T-helper 9 cell (primary cell): ENCODE results near the gene UBE2V1.
A peak's percentile ranks its signal among the peaks of the same experiment; 100 is the strongest.
"Not testable (repeated sequence)": the region's sequence is repeated elsewhere in the genome, so short reads cannot be mapped to it uniquely, and the experiment has no call there.

ENCODE experiments used
- DNase-seq: peaks from one replicate; pipeline ENCODE4 v3.0.0-alpha.2; 2020
- total RNA-seq, 2 donors: gene quantifications; one replicate each; lab custom pipeline; 2026; lab: John Stamatoyannopoulos, UW

The UBE2V1 gene
- total RNA-seq = 7.2 to 14.5 reads per million in 2 donors

DNA sequence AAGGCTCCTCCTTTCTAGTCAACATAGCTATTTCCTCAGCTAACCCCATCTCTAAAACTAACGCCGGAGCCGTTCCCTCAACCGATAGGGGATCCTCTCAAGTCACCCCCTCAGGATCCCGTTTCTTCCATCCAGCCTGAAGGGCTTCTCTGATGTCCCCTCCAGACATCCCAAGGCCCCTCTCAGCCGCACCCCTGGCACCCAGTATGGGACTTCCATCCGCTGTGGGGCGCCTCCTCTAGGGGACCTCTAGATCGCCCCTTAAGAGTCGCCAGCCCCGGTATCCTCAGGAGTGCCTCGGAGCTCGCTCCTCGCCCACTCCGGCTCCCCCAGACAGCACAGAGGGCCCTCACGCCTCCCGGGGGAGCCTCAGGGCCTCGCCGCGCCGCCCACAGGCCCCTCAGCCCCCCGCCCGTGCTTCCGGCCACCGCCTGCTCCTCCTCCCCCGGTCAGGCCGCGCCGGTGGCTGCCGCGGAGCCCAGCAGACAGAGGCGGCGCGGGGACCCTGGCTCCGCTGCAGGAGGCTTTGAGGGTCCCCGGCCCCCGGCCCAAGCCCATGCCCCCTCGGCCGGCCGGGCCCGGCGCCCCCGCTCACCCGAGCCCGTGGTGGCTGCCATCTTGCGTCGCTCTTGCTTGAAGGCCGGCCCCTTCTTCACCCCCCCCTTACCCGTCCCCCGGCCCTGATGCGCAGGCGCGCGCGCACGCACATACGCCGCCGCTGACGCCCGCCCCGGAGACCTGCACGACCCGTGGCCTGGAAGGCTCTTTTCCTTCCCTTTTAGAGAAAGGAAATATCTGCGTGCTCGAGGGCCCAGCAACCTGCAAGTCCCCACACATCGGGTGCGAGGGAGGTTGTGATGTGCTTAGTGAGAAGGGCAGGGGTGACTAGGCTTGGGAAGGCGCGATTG lies at the start of gene UBE2V1:
TSS of gene UBE2V1 (minus strand) at position 639 of the 908 bp plus-strand sequence. CDS start at position 617, 22 bp downstream.
- DNase-seq = peak; percentile 82

DNA sequence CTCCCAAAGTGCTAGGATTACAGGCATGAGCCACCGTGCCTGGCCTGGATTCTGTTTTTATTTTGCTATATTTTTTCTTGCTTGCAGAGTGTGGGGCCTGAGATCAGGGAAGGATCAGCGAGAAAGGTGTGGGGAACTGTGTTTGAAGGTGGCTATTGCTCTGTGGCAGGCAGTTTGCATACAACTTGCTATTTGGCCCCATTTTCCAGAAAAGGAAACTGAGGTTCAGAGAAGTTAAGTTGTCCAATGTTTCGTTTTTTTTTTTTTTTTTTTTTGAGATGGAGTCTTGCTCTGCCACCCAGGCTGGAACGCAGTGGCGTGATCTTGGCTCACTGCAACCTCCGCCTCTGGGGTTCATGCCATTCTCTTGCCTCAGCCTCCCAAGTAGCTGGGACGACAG lies 48.5 kb upstream of the UBE2V1 start:
- DNase-seq = not testable (repeated sequence)

DNA sequence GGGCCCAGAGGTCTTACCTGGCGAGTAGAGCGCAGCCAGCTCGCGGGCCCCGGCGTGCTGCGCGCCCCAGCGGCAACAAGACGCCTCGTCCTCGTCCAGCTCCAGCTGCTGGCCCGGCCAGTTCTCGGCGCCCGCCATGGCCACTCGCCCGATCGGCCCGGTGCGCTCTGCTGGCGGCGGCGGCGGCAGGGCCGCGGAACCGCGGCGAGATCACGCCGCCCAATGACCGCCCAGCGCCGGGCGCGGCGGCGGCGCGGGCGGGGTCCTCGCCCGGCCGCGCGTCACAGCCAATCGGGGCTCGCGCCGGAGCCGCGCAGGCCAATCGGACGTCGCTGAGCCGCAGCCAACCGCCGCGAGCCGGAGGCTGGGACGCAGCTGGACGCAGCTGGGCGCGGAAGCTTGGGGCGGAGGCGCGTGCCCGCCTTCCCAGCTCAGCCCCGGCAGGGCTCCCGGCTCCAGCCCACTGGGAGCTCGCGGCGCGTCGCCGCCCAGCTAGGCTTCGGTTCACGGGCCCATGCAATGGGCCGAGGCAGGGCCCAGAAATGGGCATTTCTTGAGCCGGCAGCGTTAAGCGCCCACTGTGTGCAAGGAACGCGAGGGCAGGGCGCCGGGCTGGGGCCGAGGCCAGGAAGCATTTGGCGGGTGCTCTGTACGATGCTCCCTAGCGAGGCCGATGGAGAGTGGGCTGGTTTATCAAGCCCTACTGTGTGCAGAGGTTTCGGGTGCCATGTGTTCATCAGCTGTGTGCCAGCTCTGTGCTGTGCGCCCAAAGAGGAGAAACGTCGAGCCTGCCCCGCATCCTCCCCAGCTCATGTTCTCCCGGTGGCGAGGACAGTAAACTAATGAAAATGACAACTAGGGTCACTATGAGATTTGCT lies 40.8 kb upstream of the UBE2V1 start, which contains the start of gene PEDS1:
TSS of gene PEDS1 (minus strand) at position 224 of the 878 bp plus-strand sequence. CDS start at position 138, 86 bp downstream.
- peak; percentile 72 for DNase-seq

DNA sequence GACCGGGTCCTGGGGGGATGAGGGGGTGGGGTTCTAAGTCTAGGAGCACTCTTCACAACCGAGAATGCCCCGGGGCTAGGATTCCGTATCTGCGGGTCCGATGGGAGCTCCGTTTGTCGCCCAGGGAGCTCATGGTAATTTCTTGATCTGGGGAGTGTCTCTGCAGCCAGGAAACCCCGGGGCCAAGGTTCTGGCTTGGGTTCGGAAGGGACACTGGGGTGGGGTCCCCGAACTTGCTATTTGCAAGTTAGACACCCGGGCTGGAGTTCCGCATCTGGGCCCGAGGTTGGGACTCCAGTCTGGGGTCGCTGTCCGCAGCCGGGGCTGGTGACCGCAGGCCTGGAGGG lies 40.2 kb upstream of the UBE2V1 start:
- DNase-seq = no peak

DNA sequence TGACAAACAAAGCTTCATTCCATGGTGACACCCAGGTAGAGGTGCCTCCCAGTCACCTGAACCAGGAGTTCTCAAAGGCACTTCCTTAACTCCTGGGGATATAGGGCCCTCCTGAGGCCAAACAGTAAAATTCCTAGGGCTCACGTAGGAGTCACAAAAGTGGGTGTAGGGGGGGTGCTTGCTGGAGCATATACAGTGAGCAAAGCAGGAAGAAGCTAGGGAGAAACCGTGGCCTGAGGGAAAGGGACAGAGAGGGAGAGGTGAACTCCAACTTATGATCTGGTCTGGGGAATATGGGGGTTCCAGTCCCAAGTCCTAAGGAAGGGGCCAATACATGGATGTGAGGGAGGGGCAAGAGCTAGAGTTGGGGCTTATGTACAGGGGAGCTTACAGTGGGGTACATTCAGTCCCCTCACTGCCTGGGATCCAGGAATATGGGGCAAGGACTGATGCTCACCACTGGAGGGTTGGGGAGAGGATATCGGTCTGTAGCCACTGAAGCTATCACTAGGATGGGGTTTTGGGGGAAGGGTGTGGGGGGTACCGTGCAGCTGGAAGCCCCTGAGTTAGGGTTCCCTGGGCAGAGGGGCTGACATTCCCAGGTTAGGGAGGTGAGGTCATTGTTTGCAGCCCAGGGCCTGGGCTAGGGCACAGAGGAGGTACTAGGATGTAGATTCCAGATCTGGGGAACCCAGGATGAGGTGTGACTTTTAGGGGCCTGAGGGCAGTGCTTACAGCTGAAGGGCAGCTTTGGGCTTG lies 39.6 kb upstream of the UBE2V1 start:
- no peak for DNase-seq

DNA sequence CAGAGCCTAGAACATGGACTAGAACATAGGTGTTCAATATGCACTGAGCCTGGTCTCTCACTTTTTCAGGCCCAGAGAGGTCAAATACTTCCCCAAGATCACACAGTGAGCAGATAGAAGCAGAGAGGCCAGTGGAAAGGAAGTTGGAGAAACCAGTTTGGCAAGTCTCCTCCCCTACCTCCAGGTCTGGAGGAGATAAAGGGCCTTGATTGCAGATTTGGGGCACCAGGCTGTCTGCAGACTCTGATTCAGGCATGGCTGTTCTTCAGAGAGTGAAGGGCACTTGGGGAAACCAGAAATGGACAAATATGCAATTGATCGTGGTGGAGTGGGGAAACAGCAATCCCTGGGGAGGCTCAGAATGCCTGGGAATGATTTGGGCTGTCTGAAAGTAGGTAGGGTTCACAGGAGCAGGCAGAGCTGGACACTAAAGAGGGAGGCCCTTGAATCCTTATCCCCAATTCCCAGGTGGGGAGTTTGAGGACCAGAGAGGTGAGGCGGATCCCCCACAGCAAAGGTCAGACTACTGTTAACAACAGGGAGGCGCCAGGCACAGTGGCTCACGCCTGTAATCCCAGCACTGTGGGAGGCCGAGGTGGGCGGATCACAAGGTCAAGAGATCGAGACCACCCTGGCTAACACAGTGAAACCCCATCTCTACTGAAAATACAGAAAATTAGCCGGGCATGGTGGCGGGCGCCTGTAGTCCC lies 38.2 kb upstream of the UBE2V1 start:
- no peak for DNase-seq

DNA sequence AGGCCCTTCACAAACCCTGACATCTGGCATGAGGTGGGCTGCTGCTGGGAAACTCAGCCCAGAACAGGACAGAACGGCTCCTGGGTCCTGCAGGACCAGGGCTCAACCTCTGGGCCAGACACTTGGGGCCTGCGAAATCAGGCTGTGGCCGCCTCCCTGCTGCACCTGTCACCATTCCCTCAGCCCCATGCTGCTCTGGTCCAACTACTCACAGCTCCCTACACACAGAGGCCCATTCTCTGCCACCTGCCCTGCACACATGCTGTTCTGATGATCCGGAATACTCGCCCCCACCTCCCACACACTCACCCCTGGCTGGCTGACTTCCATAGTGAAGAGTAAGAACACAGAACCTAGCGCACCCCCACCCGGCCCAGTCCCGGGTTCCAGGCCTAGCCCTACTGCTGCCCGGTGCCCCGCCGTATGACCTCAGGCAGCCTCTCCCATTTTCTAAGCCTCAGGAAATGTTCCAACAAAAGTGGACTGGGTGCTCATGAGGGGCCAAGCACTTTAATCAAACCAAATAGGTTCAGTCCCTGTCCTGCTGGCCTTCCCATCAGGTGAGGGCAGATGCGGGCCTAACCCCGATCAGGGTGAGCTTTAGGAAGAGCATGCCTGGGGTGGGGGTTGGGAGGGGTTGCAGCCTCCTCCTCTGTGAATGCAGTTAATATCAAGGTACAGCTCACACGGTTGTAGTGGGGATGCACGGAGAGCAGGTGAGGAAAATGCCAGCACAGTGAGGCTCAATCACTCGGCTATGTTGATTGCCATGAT lies 36.7 kb upstream of the UBE2V1 start:
- no peak for DNase-seq

DNA sequence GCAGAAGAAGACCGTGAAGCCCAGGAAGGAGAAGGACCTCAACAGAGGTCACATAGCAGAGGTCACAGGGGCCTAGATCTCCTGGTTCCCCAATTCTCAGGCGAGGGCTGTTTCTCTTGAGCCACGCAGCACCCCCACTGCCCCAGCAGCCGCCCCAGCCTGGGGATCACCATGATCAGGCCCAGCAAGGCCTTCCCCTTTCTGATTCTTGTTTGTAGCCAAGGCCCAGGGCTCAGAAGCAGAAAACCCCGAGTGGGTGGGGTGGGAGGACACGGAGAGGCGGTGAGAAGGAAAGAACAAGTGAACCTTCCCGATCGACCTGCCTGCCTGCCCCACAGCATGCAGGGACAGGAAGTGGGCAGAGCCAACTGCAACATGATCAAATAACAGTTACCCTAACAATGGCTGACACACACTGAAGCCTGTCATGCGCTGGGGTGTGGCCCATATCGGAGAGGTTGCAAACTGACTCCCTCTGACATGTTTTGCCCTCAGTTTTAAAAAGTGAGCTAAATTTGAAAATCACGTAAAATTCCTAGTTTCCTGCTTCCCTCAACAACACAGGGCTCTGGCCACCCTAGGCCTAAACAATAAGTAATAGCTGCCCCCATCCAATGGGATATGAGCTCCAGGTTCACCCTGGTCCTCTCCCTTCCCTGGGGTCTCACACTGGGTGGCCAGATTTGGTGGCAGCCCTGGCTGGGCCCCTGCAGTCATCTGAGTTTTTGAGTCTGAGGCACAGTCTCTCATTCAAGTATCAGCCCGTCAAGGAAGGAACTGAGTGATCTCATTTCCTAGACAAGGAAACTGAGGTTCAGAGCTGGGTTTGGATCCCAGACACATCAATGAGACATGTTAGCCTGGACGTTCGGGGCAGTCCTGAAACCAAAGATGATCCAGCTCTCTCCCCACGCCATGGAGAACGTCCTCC lies 34.0 kb upstream of the UBE2V1 start:
- DNase-seq = peak; percentile 57

DNA sequence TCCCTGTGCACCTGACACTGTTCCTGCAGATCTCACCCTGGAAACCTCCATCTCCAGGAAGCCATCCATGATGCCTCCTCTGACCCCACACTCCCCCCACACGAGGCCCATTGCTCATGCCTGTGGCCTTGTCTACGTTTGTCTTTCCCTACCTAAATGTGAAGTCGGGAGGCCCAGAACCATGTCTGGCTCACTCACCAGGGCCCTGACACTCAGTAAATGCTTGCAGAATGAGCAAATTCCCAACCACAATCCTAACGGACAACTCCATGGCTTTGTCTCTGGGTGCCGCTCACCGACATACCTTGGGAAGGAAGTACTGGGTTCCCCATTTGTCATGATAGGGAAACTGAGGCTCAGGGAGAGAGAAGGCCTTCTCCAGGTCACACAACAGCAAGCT lies 33.3 kb upstream of the UBE2V1 start:
- no peak for DNase-seq

DNA sequence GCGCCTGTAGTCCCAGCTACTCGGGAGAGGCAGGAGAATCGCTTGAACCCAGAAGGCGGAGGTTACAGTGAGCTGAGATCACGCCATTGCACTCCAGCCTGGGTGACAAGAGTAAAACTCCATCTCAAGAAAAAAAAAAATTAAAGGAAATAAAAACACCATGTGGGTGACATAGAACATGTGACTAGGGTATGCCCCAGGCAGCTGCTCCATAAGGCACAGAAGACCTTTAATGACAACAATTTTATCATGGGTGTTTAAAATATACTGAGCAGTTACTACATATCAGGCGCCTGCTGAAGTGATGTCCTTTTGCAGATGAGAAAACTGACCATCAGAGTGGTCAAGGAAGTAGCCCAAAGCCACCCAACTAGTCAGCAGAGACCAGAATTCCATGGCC lies 32.6 kb upstream of the UBE2V1 start:
- DNase-seq = no peak

DNA sequence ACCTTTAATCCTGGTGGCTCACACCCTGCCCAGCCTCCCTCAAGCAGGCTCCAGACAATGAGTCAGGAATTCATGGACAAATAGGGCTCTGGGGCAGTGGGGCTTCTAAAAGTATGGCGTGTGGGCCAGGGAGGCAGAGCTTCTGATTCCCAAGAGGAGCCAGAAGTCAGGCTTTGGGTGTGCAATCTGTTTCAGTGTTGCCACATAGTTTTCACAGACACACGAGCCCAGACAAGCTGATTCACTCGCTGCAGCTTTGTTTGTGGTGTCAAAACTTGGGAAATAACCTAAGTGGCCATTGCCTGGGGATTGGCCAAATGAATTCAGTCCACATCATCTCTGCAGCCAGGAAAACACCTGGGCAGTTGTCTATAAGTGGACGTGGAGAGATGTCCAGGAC lies 31.4 kb upstream of the UBE2V1 start:
- DNase-seq = no peak

DNA sequence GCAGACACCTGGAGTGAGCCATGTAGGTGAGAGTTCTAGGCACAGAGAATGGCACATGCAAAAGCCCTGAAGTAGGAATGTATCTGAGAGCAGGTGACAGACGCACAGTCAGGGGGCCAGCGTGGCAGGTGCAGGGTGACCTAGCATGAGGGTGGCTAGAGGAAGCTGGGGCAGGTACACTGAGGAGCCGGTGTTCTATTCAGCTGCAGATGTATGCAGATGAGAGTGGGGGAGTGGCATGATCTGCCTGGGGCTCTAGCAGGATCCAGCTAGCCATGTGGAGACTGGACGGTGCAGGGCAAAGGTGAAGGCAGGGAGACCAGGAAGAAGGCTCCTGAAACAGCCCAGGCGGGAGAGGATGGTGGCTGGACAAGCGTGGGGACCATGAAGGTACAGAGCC lies 29.9 kb upstream of the UBE2V1 start:
- DNase-seq = no peak

DNA sequence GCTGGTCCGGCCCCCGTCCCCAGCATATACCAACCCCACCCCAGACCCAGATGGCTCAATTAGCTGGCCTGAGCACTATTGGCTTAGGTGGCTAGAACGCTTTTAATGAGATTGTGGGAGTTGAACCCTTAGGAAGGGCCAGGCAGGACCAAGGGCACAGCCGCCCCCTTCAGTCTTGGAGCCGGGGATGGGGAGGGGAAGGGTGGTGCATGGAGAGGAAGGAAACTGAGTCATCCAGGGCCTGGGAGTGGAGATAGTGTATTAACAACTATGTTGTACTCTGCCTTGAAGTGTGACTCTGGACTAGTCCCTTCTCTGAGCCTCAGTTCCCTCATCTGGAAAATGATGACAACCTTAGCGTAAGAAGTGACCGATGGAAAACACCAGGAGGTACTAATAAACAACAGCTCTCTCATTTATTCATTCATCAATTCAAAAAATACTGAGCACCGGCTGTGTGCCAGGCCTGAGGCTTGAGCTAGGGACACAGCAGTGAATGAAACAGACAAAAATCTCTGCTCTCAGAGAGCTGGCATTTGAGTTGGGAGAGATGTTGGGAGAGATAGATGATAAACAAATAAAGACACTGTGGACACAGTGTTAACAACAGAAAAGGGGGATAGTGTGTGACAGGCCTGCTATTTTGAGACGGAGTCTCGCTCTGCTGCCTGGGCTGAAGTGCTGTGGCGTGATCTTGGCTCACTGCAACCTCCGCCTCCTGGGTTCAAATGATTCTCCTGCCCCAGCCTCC lies 29.0 kb upstream of the UBE2V1 start:
- DNase-seq = no peak

DNA sequence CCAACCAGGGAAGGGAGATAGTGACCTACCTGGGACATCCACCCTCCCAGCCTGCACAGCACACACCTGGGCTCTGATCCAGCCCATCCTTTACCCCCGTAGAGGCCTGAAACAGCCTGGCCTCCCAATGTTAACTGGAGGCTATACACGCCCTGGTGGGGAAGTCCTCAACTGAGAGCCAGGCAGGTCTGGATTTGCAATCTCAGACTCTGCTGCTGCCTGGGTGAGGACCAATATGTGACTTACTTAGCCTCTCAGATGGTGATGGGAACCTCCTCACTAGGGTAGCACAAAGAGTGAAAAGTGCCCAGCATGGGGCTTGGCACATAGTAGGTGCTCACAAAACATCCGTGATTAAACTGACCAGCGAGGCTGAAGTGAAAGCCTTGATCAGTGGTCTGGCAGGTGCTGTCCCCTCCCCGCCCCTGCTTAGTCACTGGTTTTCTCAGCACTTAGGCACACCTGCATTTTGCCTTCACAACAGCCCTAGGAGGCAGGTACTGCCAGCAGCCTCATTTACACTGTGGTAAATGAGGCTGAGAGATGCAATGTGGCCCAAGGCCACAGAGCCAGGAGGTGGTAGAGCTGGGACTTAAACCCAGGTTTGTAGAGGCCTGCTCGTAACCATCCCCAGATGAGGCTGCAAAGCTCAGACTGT lies 28.2 kb upstream of the UBE2V1 start:
- DNase-seq = no peak

DNA sequence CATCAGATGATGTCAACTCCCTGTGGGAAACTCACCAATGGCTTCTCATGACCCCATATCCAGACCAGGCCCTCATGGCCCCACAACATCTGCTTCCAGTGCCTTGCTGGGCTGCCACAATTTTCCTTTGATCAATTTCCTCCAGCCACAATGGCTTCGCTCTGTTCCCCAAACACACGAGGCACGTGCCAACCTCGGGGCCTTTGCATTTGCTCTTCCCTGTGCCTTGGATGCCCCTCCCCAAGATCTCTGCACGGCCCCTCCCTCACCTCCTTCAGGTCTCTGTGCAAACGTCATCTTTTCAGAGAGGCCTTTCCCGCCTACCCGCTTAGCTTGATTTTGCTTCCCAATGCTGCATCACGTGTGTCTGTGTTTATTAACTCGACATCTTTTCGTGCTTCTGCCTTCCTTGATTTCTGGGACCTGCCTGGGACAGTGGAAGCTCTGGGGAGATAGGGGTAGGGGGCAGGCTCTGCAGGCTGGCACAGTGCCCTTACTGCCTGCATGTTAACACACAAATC lies 27.4 kb upstream of the UBE2V1 start:
- DNase-seq = no peak

DNA sequence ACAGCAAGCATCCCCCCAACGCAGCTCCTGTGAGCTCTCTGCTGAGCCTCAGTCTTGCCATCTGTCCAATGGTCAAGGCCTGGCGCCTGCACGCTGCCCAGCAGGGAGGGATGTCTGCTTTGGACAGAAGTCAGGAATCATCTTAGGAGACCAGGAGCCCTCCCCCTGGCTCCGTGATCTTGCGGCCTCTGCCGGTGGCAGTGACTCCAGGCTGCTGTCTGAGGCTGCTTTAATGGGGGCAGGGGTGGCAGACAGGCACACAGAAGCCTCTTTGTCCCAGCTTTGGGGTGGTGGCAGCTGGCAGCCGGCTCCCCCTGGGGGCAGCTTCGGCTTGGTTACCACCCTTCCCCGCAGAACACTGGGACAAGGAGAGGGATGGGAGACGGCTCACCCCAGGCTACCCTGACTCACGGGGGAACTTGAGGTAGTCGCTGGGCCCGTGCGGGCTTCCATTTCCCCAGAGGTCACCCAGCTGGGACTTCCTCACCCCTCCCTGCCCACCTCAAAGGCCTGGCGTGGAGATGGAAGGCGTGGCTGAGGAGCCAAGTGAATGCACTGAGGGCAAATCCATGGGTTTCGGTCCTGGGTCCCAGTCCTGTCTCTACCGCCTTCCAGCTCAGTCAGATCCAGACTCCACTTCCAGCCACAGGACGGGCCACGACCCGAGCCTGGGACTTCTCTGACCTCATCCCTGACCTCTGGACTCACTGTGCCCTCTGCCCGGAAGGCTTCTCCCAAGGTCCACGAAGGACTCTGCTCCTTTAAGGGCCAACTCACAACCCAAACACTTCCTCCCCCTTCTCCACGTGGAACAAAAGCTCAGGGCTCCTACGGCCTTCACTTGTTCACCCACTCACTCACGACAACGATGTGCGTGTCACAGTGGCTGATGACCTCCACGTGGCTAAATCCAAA lies 25.8 kb upstream of the UBE2V1 start:
- DNase-seq = no peak

DNA sequence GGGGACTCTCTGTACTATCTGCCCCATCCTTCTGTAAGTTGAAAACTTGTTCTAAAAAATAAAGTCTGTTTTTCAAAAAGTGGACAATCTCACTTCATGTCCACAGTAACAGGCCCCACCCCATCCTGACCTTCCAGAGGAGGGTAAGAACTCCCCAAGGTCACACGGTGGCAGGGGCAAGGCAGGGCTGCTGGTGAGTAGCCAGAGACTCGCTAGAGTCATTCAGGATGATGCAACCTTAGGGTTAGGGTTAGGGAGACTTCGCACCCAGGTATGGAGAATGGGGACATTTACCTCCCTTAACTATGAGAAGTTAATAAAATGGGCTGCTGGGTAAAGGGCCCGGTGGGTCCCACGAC lies 25.1 kb upstream of the UBE2V1 start:
- DNase-seq = no peak

DNA sequence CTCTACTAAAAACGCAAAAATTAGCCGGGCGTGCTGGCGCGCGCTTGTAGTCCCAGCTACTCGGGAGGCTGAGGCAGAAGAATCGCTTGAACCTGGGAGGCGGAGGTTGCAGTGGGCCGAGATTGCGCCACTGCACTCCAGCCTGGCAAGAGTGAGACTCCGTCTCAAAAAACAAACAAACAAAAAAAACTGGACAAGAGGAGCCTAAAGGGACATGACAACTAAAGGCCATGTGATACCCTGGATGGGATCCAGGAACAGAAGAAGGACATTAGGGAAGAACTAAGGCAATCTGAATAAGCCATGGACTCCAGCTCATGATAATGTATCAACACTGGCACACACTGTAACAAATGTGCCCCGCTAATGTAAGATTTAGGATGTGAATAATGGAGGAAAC lies 24.8 kb upstream of the UBE2V1 start:
- DNase-seq = not testable (repeated sequence)
